Left ventricle myocardium inferior (tissue), 1 donor: Measurements from ENCODE around the gene KIF18B. TPM values are rescaled to one million over a fixed set of nuclear protein-coding genes. Genes with fewer than 3 reads are reported as not detected.

Source experiments
- DNase-seq: peaks from one replicate; pipeline ENCODE4 v3.0.0-alpha.2; 2020
- H3K27ac ChIP-seq: fragments of 200-600 bp; replicated peaks from 2 replicates; pipeline ENCODE4 v1.8.0; 2021
- H3K27me3 ChIP-seq: fragments of 200-600 bp; 2 replicates; pipeline ENCODE4 v1.8.0; 2021; ENCODE audit warnings: low read depth
- H3K36me3 ChIP-seq: fragments of 200-600 bp; 2 replicates; pipeline ENCODE4 v1.8.0; 2021
- H3K4me1 ChIP-seq: fragments of 200-600 bp; 2 replicates; pipeline ENCODE4 v1.8.0; 2021
- H3K4me3 ChIP-seq: fragments of 200-600 bp; 2 replicates; pipeline ENCODE4 v1.8.0; 2021; ENCODE audit warnings: mild to moderate bottlenecking, moderate library complexity
- H3K9me3 ChIP-seq: fragments of 200-600 bp; replicated peaks from 2 replicates; pipeline ENCODE4 v1.8.0; 2021
- intact Hi-C: fragments of 100-400 bp; cut with micrococcal nuclease; formaldehyde crosslinking; loops from one replicate; pipeline ENCODE4 v1.11.0; 2022
- total RNA-seq: library from RNA; stranded (reverse); fragmentation: NEBNext Ultra II Directional; extraction: Animal tissue kit (Norgen Biotek cat#: 25700); gene quantifications from one replicate; pipeline ENCODE4 v1.2.1, GENCODE V29; 2021
- TF ChIP-seq, protein P1 (sequence below): fragments of 200-600 bp; IDR thresholded peaks from 2 replicates; pipeline ENCODE4 v1.8.0; 2021; ENCODE audit warnings: antibody characterized with exemption, mild to moderate bottlenecking, borderline replicate concordance
- donor health status: DM: no; HTN: yes; CAD: no; lungs with severe emphysema.

KIF18B gene
- total RNA-seq, 1 donor from 2014 or later = 0.49 TPM

DNA sequence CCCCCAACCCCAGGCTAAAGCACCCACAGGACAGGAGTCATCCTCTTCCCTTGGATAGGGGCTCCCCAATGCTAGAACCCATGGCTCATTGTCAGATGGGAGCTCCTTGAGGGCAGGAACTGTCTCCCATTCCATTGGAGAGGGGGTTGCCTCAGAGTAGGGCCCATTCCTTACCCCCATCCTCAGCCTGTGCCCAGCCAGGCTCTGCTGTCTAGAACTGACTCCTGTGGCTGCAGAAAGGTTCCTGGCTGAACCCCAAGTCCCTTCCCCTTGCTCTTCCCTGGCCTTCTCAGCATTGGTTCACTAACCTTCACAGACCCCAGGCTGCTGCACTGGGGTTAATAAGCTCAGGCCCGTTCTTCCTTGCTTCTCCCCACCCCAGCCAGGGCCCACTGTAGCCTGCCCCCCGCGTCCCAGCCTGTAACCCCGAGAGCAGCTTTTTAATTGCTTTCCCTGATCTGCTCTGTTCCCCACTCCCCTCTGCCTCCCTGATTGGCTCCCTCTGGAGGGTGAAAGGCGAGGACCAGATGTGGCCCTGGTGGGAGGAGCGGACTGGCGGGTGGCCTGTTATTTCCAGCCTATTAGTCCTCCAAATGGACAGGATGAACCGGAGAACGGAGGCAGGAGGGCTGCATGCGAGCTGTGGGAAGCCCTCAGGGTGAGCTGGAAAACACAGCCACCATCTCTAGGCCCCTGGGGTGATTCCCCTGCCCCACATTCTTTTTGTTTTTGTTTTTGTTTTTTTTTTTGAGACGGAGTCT lies 26.3 kb downstream of the KIF18B start:
- no peaks in the 10 kb centered on the region for H3K36me3 ChIP-seq
- intact Hi-C loops = no loop called here
- no peaks in the 10 kb centered on the region for H3K9me3 ChIP-seq
- H3K27ac ChIP-seq = peak overlapping the region; percentile 85
- TF ChIP-seq, protein P1, sequence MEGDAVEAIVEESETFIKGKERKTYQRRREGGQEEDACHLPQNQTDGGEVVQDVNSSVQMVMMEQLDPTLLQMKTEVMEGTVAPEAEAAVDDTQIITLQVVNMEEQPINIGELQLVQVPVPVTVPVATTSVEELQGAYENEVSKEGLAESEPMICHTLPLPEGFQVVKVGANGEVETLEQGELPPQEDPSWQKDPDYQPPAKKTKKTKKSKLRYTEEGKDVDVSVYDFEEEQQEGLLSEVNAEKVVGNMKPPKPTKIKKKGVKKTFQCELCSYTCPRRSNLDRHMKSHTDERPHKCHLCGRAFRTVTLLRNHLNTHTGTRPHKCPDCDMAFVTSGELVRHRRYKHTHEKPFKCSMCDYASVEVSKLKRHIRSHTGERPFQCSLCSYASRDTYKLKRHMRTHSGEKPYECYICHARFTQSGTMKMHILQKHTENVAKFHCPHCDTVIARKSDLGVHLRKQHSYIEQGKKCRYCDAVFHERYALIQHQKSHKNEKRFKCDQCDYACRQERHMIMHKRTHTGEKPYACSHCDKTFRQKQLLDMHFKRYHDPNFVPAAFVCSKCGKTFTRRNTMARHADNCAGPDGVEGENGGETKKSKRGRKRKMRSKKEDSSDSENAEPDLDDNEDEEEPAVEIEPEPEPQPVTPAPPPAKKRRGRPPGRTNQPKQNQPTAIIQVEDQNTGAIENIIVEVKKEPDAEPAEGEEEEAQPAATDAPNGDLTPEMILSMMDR = no peak
- no peak overlapping the region for H3K4me3 ChIP-seq
- no peaks in the 10 kb centered on the region for H3K27me3 ChIP-seq
- peak; percentile 60 for DNase-seq
- H3K4me1 ChIP-seq = peaks cover 54% of the 10 kb centered on the region

DNA sequence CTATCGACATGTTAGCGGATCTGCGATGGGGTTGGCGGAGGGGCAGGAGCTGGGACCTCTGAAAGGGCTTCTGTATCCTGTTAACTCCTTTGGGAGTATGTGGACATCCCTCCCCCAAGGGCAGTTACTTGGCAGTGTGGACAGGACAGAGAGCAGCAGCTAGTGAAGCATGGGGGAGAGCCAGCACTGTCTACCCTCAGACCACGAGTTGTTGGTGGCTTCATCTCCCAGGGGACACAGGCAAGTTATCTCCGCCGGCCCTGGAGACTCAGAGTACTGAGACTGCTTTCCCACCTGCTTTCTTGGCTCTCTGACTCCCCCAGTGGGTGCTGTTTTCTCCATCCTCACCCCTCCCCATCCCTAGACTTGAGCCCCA lies 27.0 kb downstream of the KIF18B start:
- H3K4me1 ChIP-seq = peaks cover 61% of the 10 kb centered on the region
- H3K27me3 ChIP-seq = peaks cover under 1% of the 10 kb centered on the region
- DNase-seq = no peak
- intact Hi-C loops = loop anchor here (1.0 kb wide), 1 partner anchor 101 kb away; no protein-coding TSS in a partner anchor
- H3K4me3 ChIP-seq = no peak overlapping the region
- TF ChIP-seq, protein P1 = no peak
- no peaks in the 10 kb centered on the region for H3K9me3 ChIP-seq
- H3K36me3 ChIP-seq = no peaks in the 10 kb centered on the region
- peak overlapping the region; percentile 85 for H3K27ac ChIP-seq

DNA sequence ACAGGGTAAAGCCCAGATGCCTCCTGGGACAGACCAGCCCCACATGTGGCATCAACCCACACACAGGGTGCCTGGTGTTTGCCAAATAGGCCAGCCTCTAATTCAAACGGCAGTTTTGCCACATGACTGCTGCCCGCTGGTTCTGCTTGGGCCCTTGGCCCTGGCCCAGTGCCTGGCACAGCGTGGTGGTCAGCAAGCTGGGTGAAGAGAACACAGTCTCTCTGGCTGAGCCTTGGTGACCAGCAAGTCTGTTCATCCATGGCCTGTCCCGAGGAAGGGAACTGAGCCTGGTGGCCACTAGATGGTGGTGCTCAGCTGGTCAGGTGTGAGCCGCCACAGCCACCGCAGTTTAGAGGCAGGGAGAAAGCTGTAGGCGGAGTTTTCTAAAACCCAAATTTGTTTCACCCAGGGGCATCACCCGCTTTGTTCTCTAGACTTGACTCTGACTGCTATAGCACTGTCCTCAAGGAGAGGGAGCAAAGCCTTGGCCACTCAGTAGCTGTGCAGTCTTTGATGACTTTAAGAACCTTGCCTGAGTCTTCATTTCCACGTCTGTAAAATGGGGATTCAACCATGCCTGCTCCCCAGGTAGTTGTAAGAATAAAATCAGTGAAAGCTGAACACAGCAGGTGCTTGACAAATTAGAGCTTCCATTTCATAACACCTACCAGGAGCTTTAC lies 27.5 kb downstream of the KIF18B start:
- Histone ChIP-seq H3K27me3 (peaks cover 6% of the 10 kb centered on the region), H3K36me3 (no peaks in the 10 kb centered on the region), H3K9me3 (no peaks in the 10 kb centered on the region), H3K27ac (peak overlapping the region; percentile 85), H3K4me1 (peaks cover 62% of the 10 kb centered on the region), H3K4me3 (no peak overlapping the region)
- intact Hi-C loops = loop anchor here (1.0 kb wide), 1 partner anchor 101 kb away; no protein-coding TSS in a partner anchor
- DNase-seq = peak; percentile 78
- TF ChIP-seq, protein P1 = peak; percentile 89

DNA sequence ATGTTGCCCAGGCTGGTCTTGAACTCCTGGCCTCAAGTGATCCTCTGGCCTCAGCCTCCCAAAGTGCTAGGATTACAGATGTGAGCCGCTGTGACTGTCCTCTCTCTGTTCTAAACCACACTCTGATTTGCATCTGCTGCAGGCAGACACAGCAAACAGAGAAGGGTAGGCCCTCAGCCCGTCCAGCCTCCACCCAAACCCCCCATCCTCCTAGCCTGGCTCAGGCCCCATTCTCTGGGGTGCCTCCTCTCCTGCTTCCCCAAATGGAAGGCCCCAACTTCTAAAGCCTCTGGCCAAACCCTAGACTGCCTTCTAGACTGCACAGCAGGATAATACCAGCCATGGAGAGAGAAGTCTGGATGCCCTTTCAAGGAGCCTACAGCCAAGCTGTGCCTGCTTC lies 28.2 kb downstream of the KIF18B start:
- Histone ChIP-seq H3K4me1 (peaks cover 62% of the 10 kb centered on the region), H3K27ac (no peak overlapping the region), H3K36me3 (no peaks in the 10 kb centered on the region), H3K4me3 (no peak overlapping the region), H3K27me3 (peaks cover 9% of the 10 kb centered on the region), H3K9me3 (no peaks in the 10 kb centered on the region)
- intact Hi-C loops = no loop called here
- no peak for DNase-seq
- TF ChIP-seq, protein P1 = no peak

DNA sequence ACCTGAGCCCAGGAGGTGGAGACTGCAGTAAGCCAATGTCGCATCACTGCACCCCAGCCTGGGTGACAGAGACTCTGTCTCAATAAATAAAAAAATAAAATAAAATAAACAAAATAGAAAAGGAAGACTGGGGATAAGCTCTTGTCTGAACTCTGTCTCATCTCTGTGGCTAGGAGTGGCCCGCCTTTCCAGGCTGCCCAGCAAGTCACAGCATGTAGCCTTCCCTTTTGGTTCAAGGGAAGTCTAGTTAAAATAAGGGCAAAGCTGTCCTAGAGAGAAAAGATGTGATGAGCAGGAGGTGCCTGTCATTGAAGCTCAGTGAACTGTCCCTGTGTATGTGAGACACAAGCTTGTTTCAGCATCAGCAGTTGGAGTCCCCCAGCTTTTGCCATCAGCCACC lies 29.6 kb downstream of the KIF18B start:
- intact Hi-C loops = no loop called here
- Histone ChIP-seq H3K27ac (no peak overlapping the region), H3K27me3 (peaks cover 21% of the 10 kb centered on the region), H3K4me1 (peaks cover 57% of the 10 kb centered on the region), H3K9me3 (no peaks in the 10 kb centered on the region), H3K4me3 (no peak overlapping the region), H3K36me3 (no peaks in the 10 kb centered on the region)
- no peak for DNase-seq
- TF ChIP-seq, protein P1 = no peak
